Activated CD8-positive, alpha-beta T cell treated with anti-CD3 and anti-CD28 coated beads for 36 hours (primary cell): ENCODE results near the gene SLC35G6. TPM values are rescaled to one million over a fixed set of nuclear protein-coding genes. Genes with fewer than 3 reads are reported as not detected.

Experiments used
- ATAC-seq: fragments of 200-7000 bp; cut with Tn5 transposase; one replicate; pipeline ENCODE4 v1.10.0; 2021; ENCODE audit warnings: mild to moderate bottlenecking, moderate library complexity
- CTCF ChIA-PET: fragments of 350-600 bp; sonication (Branson Sonifier 250); formaldehyde crosslinking; loops from one replicate; lab custom pipeline; 2021; ENCODE audit warnings: antibody characterized with exemption; lab: Charles Lee
- POLR2A ChIA-PET: fragments of 350-600 bp; sonication (Branson Sonifier 250); formaldehyde crosslinking; loops from one replicate; lab custom pipeline; 2021; ENCODE audit warnings: antibody characterized with exemption; lab: Charles Lee
- DNase-seq: peaks from one replicate; pipeline ENCODE4 v3.0.0-alpha.2; 2020
- H3K27ac Mint-ChIP-seq: one replicate; pipeline ENCODE4 v1.8.0; 2021; ENCODE audit warnings: mild to moderate bottlenecking, mixed read lengths
- H3K27me3 Mint-ChIP-seq: one replicate; pipeline ENCODE4 v1.8.0; 2021; ENCODE audit warnings: mixed read lengths
- H3K36me3 Mint-ChIP-seq: one replicate; pipeline ENCODE4 v1.8.0; 2021; ENCODE audit warnings: low read depth, mixed read lengths
- H3K4me1 Mint-ChIP-seq: one replicate; pipeline ENCODE4 v1.8.0; 2021; ENCODE audit warnings: low read depth, mixed read lengths
- H3K4me3 Mint-ChIP-seq: one replicate; pipeline ENCODE4 v1.8.0; 2021; ENCODE audit warnings: mild to moderate bottlenecking, moderate library complexity, mixed read lengths
- H3K9me3 Mint-ChIP-seq: one replicate; pipeline ENCODE4 v1.8.0; 2021; ENCODE audit warnings: mixed read lengths
- intact Hi-C: fragments of 100-400 bp; cut with micrococcal nuclease; formaldehyde crosslinking; loops from one replicate; pipeline ENCODE4 v1.10.0; 2022
- total RNA-seq, 2 experiments: library from RNA; stranded (reverse); gene quantifications; one replicate each; pipeline ENCODE4 v1.2.3, GENCODE V29; 2021
- TF ChIP-seq, protein P1 (sequence below): fragments of 200-600 bp; IDR thresholded peaks from one replicate; pipeline ENCODE4 v1.8.0; 2022; ENCODE audit warnings: antibody characterized with exemption, mild to moderate bottlenecking

SLC35G6 gene
- total RNA-seq, 2 experiments from 2014 or later = not detected

DNA sequence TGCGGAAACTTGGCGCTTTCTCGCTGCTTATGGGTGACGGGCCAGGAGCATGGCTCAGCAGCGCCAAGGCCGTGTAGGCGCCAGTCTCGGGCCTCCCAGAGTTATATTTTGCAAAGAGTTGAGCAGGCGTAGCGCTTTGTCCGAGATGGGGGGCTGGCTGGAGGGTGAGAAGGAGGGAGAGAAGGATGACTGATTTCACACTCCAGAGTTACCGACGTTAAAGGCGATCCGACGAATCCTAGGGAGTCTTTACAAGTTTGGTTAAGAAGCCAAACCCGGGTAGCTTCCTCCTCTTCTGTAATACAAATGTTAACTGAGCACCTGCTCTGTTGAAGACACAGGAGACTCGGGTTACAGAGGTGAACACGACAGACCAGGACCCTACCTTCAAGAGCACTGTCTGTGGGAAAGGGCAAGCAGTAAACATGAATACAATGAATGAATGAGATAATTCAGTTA is 3.7 kb downstream of the SLC35G6 start:
- peaks cover 66% of the 10 kb centered on the region for H3K4me1 Mint-ChIP-seq
- TF ChIP-seq, protein P1, sequence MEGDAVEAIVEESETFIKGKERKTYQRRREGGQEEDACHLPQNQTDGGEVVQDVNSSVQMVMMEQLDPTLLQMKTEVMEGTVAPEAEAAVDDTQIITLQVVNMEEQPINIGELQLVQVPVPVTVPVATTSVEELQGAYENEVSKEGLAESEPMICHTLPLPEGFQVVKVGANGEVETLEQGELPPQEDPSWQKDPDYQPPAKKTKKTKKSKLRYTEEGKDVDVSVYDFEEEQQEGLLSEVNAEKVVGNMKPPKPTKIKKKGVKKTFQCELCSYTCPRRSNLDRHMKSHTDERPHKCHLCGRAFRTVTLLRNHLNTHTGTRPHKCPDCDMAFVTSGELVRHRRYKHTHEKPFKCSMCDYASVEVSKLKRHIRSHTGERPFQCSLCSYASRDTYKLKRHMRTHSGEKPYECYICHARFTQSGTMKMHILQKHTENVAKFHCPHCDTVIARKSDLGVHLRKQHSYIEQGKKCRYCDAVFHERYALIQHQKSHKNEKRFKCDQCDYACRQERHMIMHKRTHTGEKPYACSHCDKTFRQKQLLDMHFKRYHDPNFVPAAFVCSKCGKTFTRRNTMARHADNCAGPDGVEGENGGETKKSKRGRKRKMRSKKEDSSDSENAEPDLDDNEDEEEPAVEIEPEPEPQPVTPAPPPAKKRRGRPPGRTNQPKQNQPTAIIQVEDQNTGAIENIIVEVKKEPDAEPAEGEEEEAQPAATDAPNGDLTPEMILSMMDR = no peak
- no peaks in the 10 kb centered on the region for H3K9me3 Mint-ChIP-seq
- peaks cover 37% of the 10 kb centered on the region for H3K36me3 Mint-ChIP-seq
- no peaks in the 10 kb centered on the region for H3K27me3 Mint-ChIP-seq
- DNase-seq (no peak), ATAC-seq (no peak)
- intact Hi-C loops = loop anchor here (5.0 to 10.0 kb wide), 2 partner anchors 48 to 130 kb away; partner anchors contain the start of genes FGF11, KCTD11, TMEM102 and TMEM95
- ChIA-PET CTCF (interaction anchor here (1.0 to 3.5 kb wide), 6 partner anchors 20 to 131 kb away, joined by 3 to 27 read pairs (median 6); partner anchors contain the start of genes SENP3 and TMEM102), POLR2A (interaction anchor here (0.7 to 4.2 kb wide), 51 partner anchors 8 to 357 kb away, joined by 3 to 55 read pairs (median 6); partner anchors contain the start of genes ACAP1, FGF11, MPDU1 and PLSCR3)
- peak overlapping the region; percentile 99 for H3K27ac Mint-ChIP-seq
- peak overlapping the region; percentile 96 for H3K4me3 Mint-ChIP-seq

DNA sequence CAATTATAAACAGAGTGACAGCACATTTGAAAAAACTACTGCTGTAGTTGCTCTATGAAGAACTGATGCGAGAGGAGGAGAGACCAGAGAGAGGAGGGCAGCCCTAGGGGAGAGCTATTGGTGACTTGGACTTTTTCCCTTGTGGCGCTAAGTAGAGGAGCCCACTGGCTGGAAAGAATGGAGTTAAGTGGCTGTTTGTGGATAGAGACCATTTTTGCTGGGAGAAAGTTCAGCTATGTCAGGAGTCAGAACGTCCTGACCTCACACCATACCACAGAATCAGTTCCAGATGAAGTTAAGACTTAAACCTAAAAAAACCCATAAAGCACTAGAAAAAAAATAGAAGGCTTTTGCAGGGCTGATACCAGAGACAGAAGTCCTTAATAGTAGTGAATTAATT is 4.9 kb downstream of the SLC35G6 start:
- ATAC-seq (no peak), DNase-seq (no peak)
- Mint-ChIP-seq H3K36me3 (peaks cover 43% of the 10 kb centered on the region), H3K4me1 (peaks cover 66% of the 10 kb centered on the region), H3K27me3 (no peaks in the 10 kb centered on the region), H3K9me3 (no peaks in the 10 kb centered on the region), H3K4me3 (peak overlapping the region; percentile 96), H3K27ac (peak overlapping the region; percentile 37)
- ChIA-PET POLR2A (interaction anchor here (0.8 to 4.2 kb wide), 38 partner anchors 8 to 252 kb away, joined by 3 to 55 read pairs (median 5); partner anchors contain the start of genes ACAP1, DVL2, FGF11 and MPDU1), CTCF (interaction anchor here (1.0 to 3.5 kb wide), 7 partner anchors 9 to 130 kb away, joined by 3 to 27 read pairs (median 3); partner anchors contain the start of genes SENP3 and TMEM102)
- intact Hi-C loops = loop anchor here (10.0 kb wide), 1 partner anchor 131 kb away; the partner anchor contains the start of genes KCTD11 and TMEM95
- TF ChIP-seq, protein P1 = no peak

DNA sequence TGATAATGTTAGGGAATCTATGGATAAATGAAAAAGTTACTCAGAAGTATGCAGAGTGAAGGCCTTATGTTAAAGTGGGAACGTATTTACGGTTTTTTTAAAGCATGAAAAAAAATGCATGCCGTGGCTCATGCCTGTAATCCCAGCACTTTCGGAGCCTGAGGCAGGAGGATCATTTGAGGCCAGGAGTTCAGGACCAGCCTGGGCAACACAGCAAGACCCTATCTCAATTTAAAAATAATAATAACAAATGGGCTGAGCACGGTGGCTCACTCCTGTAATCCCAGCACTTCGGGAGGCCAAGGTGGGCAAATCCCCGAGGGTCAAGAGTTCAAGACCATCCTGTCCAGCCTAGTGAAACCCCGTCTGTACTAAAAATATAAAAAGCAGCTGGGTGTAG is 8.9 kb downstream of the SLC35G6 start:
- no peaks in the 10 kb centered on the region for H3K27me3 Mint-ChIP-seq
- peak overlapping the region; percentile 7 for H3K4me3 Mint-ChIP-seq
- intact Hi-C loops = no loop called here
- ChIA-PET CTCF (interaction anchor here (0.8 to 1.7 kb wide), 4 partner anchors 24 to 70 kb away, joined by 3 to 5 read pairs (median 4); no protein-coding TSS in a partner anchor), POLR2A (interaction anchor here (0.6 to 1.6 kb wide), 7 partner anchors 13 to 396 kb away, joined by 3 to 6 read pairs (median 3); partner anchors contain the start of gene SENP3)
- TF ChIP-seq, protein P1 = no peak
- H3K9me3 Mint-ChIP-seq = no peaks in the 10 kb centered on the region
- DNase-seq = no peak
- no peak for ATAC-seq
- H3K4me1 Mint-ChIP-seq = peaks cover 67% of the 10 kb centered on the region
- peak overlapping the region; percentile 54 for H3K27ac Mint-ChIP-seq
- peaks cover 61% of the 10 kb centered on the region for H3K36me3 Mint-ChIP-seq

DNA sequence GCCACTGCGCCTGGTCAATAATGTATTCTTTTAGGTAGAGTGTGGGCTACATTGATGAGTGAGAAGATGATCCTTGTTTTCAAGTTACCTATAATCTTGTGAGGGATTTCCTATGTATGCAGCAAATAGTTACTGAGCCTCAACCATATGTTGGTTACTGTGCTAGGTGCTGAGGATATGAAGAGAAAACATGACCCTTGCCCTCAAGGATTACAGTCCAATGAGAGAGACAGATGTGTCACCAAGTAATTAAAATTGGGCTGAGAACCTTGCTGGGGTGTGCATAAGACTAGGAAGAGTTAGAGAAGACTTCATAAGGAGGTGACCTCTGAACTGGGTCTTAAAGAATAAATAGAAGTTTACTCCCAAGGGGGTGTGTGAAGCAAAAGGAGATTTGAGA is 10.3 kb downstream of the SLC35G6 start:
- POLR2A ChIA-PET = interaction anchor here (1.0 to 1.5 kb wide), 3 partner anchors 11 to 61 kb away, joined by 4 to 6 read pairs (median 5); no protein-coding TSS in a partner anchor
- Mint-ChIP-seq H3K27me3 (no peaks in the 10 kb centered on the region), H3K9me3 (no peaks in the 10 kb centered on the region), H3K4me3 (no peak overlapping the region), H3K4me1 (peaks cover 57% of the 10 kb centered on the region), H3K27ac (peak overlapping the region; percentile 40), H3K36me3 (peaks cover 62% of the 10 kb centered on the region)
- ATAC-seq (no peak), DNase-seq (no peak)
- TF ChIP-seq, protein P1 = no peak
- CTCF ChIA-PET = interaction anchor here (1.4 to 3.7 kb wide), 3 partner anchors 23 to 55 kb away, joined by 3 to 23 read pairs (median 5); no protein-coding TSS in a partner anchor
- intact Hi-C loops = no loop called here
